Inflammatory macrophage (primary cell): ENCODE data around the gene CFD.
"Not testable (repeated sequence)": the region's sequence is repeated elsewhere in the genome, so short reads cannot be mapped to it uniquely, and the experiment has no call there.

Experiments used
- DNase-seq, 2 donors: peaks; one replicate each; pipeline ENCODE4 v3.0.0-alpha.2; 2020 to 2022

CFD gene

GRCh38 chr19:852136-853013 lies 7.1 kb upstream of the CFD start, which contains the start of gene ELANE:
Gene ELANE, plus strand, starts transcription at chr19:852303. Its CDS starts 26 bp downstream, at chr19:852329.
- no peak for DNase-seq

- no peak for DNase-seq
Observed at GRCh38 chr19:853014-853585, 6.4 kb upstream of the CFD start.

DNA sequence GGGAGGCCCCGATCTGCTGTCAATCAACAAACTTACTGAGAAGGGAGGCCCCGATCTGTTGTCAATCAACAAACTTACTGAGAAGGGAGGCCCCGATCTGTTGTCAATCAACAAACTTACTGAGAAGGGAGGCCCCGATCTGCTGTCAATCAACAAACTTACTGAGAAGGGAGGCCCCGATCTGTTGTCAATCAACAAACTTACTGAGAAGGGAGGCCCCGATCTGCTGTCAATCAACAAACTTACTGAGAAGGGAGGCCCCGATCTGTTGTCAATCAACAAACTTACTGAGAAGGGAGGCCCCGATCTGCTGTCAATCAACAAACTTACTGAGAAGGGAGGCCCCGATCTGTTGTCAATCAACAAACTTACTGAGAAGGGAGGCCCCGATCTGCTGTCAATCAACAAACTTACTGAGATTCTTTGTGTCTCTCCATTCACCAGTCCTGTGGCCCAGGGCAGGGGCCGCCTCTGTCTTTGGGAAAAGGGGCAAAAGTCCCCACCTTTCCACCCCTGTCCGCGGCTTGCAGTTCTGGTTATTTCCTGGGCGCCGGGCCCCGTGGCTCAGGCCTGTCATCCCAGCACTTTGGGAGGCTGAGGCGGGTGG lies 5.7 kb upstream of the CFD start:
- not testable (repeated sequence) for DNase-seq

DNA sequence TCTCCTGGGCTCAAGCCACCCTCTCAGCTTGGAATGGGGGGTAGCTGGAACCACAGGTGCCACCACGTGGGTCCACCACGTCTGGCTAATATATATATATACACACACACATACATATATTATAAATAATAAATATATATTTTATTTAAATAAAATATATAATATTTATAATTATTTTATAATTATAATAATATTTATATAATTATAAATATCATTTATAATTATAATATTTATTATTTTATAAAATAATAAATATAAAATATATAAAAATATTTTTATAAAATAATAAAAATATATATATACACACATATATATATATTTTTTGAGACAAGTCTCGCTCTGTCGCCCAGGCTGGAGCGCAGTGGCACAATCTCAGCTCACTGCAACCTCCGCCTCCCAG lies 4.9 kb upstream of the CFD start:
- DNase-seq: no peak

- no peak for DNase-seq
Observed at GRCh38 chr19:855142-855541, 4.3 kb upstream of the CFD start.

DNA sequence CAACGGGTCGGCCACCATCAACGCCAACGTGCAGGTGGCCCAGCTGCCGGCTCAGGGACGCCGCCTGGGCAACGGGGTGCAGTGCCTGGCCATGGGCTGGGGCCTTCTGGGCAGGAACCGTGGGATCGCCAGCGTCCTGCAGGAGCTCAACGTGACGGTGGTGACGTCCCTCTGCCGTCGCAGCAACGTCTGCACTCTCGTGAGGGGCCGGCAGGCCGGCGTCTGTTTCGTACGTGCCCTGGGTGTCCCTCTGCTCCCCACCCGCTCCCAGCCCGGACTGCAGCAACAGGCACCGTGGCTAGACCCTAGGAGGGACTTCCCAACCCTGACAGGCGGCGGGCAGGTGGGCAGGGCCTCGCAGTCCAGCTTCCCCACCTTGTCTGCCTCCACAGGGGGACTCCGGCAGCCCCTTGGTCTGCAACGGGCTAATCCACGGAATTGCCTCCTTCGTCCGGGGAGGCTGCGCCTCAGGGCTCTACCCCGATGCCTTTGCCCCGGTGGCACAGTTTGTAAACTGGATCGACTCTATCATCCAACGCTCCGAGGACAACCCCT lies 3.8 kb upstream of the CFD start:
- DNase-seq: no peak

DNA sequence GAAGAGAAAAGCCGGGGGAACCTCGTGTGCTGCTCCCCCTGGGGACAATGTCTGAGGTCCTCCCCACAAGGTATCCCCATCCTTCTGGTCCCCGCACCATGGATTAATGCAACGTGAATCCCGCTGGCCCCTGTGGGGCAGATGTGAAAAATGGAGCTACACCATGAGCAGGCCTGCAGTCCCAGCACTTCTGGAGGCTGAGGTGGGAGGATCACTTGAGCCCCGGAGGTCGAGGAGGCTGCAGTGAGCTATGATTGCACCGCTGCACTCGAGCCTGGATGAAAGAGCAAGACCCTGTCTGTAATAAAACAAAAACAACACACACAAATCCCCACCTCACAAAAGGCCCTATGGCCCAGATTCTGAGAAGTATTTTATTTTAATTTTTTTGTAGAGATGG lies 1.2 kb upstream of the CFD start:
- no peak for DNase-seq

- DNase-seq: no peak
Observed at GRCh38 chr19:861141-861755, 1.8 kb downstream of the CFD start.

GRCh38 chr19:861756-862580 lies 2.5 kb downstream of the CFD start:
- DNase-seq: peak; percentile 58 to 71

- DNase-seq: peak; percentile 63 to 68
Observed at GRCh38 chr19:862581-863314, 3.3 kb downstream of the CFD start.

DNA sequence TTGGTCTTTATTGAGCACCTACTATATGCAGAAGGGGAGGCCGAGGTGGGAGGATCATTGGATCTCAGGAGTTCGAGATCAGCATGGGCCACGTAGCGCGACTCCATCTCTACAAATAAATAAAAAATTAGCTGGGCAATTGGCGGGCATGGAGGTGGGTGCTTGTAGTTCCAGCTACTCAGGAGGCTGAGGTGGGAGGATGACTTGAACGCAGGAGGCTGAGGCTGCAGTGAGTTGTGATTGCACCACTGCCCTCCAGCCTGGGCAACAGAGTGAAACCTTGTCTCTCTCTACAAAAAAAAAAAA lies 3.8 kb downstream of the CFD start:
- DNase-seq: peak in 1 of 2 donors; percentile 15

- DNase-seq: no peak
Observed at GRCh38 chr19:866769-867300, 7.4 kb downstream of the CFD start.

DNA sequence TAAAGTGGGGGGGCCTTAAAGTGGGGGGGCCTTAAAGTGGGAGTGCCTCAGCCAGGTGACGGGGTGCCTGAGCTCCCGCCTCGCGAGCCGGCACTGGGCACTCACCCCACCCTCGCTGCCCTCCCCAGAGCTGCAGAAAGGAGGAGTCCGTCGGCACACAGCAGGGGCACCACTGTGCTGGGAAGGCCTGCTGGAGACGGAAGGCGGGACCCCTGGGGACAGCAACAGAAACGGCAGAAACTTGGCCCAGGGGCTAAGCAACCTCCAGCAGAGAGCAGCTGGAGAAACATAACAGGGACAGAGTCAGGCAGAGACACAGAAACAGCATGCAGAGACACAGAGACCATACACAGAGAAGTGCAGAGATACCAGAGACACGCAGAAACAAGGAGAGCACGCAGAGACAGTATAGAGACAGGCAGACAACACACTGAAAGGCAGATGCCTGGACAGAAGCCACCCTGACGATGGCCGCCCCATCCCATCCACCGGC lies 7.9 kb downstream of the CFD start:
- DNase-seq: no peak

DNA sequence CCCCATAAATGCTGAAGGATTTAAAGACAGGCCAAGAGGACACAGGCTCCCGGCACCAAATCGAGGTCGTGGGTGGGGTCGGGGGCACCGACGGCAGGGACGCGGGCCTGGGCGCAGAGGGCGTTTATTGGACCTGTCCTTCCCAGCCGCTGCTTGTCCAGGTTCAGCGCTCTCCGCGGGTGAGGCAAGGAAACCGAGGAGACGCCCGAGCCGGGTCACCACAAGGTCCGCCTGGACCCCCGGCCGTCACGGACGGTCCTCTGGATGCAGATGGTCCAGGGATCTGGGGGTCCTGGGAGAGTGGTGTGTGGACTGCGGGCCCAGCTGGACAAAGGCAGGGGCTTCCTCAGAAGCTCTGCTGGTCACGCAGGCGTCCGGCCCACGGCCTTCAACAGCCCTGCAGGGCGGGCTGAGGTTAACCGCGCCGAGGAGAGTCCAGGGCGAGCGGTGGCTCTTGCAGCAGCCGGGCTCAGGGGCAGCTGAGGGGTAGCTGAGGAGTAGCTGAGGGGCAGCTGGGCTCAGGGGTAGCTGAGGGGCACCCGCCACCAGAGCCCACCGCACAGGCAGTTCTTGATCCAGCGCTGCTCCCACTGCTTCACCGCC lies 8.5 kb downstream of the CFD start:
- no peak for DNase-seq

DNA sequence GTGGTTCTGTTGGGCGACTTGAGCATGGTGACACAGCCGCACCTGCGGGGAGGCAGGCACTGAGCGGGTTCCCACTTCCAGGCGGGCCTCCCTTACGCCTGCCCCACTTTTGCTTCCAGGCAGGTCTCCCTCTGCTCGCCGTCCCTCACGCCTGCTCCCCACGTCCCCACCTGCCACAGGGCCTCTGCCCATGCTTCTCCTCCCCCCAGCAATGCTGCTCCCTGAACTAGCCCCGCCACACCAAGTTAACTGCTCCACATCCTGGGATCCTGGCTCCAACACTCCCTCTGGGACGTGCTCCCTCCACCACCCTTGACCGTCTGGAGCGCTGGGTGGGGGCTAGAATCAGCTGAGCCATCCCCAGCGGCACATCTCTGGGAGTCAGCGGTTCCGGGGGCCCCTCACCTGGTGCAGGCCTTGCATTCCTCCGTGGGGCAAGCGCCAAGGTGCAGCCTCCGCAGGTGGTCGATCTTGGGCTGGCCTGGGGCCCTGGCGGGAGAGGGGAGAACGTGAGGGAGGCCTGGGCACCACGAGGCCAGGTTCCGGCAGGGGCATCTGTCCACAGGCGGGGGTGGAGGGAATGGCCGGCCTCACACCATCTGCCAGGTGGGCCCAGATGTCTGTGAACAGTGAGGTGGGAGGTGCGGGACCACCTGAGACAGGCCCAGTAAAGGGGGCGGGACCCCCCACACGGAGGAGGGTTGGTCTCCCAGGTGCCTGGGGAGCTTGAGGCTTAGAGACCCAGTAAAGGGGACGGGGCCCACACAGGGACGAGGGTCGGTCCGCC lies 9.2 kb downstream of the CFD start:
- DNase-seq: no peak

GRCh38 chr19:869245-870177 lies 10.0 kb downstream of the CFD start:
- no peak for DNase-seq

- no peak for DNase-seq
Observed at GRCh38 chr19:870314-870713, 10.8 kb downstream of the CFD start.

DNA sequence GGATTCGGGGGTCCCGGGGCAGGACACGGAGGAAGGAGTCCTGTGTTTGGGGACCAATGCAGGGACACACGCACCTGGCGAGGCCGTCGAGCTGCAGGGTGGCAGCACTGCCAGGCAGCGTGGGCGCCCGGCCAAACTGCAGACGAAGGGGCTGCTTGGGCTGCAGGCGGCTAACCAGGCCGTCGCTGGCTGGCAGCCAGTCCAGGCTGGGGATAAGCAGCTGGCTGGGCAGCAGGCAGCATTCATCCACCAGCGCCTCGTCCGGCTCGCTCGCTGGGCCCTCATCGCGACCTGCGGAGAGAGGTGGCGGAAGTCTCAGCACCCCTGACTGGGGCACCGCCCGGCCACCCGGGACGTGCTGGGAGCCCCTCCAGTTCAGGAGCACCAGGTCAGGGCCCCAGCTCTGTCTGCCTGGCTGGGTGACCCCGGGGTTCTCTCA lies 11.5 kb downstream of the CFD start:
- no peak for DNase-seq
